GM13976 (cell line): ENCODE results near the gene MSRB1.

Experiments used
- DNase-seq: peaks from one replicate; pipeline ENCODE4 v3.0.0; 2012; ENCODE audit warnings: low spot score
- in situ Hi-C: fragments of 300-500 bp; cut with MboI; formaldehyde crosslinking; loops from one replicate; pipeline ENCODE4 v1.12.0; 2022; ENCODE audit warnings: low sequenced_read_pairs, mixed read lengths, inconsistent platforms; ENCODE audit not compliant: unreplicated experiment
- TF ChIP-seq, protein P1 (sequence below): IDR thresholded peaks from 2 replicates; pipeline ENCODE4 v1.5.1; 2012; ENCODE audit warnings: borderline replicate concordance, mild to moderate bottlenecking; ENCODE audit not compliant: insufficient read depth; ENCODE audit errors: extremely low read depth, missing control alignments, control extremely low read depth

The MSRB1 gene

DNA sequence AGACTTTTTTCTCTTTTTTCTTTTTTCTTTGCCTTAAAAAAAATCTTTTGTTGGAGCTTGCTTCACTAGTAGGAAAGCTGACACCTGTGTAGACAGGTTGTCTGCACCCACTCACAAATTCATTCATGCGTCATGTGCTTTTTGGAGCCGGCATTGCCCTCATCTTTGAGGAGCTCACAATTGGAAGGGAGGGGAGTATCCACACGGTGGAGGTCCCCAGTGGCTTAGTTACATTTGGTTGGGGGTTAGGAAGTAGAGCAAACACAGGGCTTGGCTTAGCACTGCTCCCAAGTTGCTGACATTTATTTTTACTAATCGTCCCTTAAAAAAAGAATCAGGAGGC is 52.3 kb downstream of the MSRB1 start:
- in situ Hi-C loops = no loop called here
- no peak for DNase-seq
- TF ChIP-seq, protein P1, sequence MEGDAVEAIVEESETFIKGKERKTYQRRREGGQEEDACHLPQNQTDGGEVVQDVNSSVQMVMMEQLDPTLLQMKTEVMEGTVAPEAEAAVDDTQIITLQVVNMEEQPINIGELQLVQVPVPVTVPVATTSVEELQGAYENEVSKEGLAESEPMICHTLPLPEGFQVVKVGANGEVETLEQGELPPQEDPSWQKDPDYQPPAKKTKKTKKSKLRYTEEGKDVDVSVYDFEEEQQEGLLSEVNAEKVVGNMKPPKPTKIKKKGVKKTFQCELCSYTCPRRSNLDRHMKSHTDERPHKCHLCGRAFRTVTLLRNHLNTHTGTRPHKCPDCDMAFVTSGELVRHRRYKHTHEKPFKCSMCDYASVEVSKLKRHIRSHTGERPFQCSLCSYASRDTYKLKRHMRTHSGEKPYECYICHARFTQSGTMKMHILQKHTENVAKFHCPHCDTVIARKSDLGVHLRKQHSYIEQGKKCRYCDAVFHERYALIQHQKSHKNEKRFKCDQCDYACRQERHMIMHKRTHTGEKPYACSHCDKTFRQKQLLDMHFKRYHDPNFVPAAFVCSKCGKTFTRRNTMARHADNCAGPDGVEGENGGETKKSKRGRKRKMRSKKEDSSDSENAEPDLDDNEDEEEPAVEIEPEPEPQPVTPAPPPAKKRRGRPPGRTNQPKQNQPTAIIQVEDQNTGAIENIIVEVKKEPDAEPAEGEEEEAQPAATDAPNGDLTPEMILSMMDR = no peak

DNA sequence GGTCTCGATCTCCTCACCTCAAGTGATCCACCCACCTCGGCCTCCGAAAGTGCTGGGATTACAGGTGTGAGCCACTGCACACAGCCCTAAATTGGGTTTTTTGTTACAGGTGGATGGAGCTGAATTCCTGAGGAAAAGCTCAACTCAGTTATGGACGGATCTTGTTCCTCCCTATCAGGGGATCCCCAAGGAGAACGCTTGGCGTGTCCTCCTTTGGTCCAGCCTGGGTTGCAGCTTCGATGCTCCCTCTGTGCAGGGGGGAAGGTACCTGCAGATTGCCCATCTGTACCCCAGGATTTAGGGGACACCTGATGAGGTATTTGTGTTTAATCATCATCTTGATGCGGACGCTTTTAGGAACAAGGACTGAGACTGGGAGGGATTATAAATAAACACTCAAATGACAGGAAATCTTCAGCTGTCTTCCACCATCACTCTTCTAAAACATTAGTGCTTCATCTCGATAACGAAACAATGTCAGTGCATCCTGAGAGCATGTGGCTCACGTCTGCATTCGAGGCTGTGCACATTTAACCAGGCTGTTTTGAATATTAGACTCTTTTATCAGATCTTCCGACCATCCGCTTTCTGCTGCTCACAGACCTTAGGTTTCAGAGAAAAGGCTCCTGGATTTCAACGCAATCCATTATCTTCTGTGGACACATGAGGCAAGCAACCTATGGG is 52.8 kb downstream of the MSRB1 start:
- TF ChIP-seq, protein P1 = no peak
- in situ Hi-C loops = no loop called here
- no peak for DNase-seq
